C4-2B (cell line): ENCODE data around the gene PTPRN2.

Experiments used
- CTCF ChIP-seq: fragments of 450-650 bp; conservative IDR thresholded peaks from 2 replicates; pipeline ENCODE4 v1.5.1; 2017; ENCODE audit warnings: mild to moderate bottlenecking
- ZFX ChIP-seq: fragments of 450-650 bp; IDR thresholded peaks from 2 replicates; pipeline ENCODE4 v1.6.1; 2017

- TF ChIP-seq CTCF (no peak), ZFX (no peak)
Measured at GRCh38 chr7:157570531-157571200, 1017.0 kb downstream of the PTPRN2 start.
